B cell (primary cell): Measurements from ENCODE around the gene HTRA1. TPM values are rescaled to one million over a fixed set of nuclear protein-coding genes. Genes with fewer than 3 reads are reported as not detected.

Experiments
- ATAC-seq: fragments of 200-7000 bp; cut with Tn5 transposase; one replicate; pipeline ENCODE4 v1.10.0; 2021; ENCODE audit warnings: low read depth, mild to moderate bottlenecking, moderate number of reproducible peaks, moderate library complexity
- CTCF ChIA-PET: fragments of 350-600 bp; sonication (Branson Sonifier 250); formaldehyde crosslinking; loops from one replicate; lab custom pipeline; 2021; ENCODE audit warnings: antibody characterized with exemption, inconsistent platforms; lab: Charles Lee
- POLR2A ChIA-PET: fragments of 350-600 bp; sonication (Branson Sonifier 250); formaldehyde crosslinking; loops from one replicate; lab custom pipeline; 2021; ENCODE audit warnings: antibody characterized with exemption; lab: Charles Lee
- DNase-seq: peaks from one replicate; pipeline ENCODE4 v3.0.0; 2013
- H2AFZ ChIP-seq: 2 replicates; pipeline ENCODE4 v1.6.1; 2012; ENCODE audit warnings: mild to moderate bottlenecking, low read depth, low read length; ENCODE audit not compliant: insufficient read depth, poor library complexity, severe bottlenecking
- H3K27ac ChIP-seq, 2 donors: 1 replicate in 1 of 2; 2 replicates in 1 of 2; pipeline ENCODE4 v1.5.1; 2012 to 2013; ENCODE audit warnings: low read length in 2 of 2, mild to moderate bottlenecking in 2 of 2, moderate library complexity in 1 of 2
- H3K27me3 ChIP-seq, 4 experiments: fragments of 200-600 bp in 1 of 4; sonication (generic) in 1 of 4; replicated peaks in 1 of 4; 1 replicate in 2 of 4; 2 replicates in 2 of 4; pipeline versions ENCODE4 v1.6.1 to v1.7.0; 2013 to 2016; ENCODE audit warnings: low read length in 3 of 4, mild to moderate bottlenecking in 2 of 4, mixed read lengths in 1 of 4, moderate library complexity in 1 of 4; ENCODE audit not compliant: insufficient read depth in 4 of 4, control insufficient read depth in 3 of 4; ENCODE audit errors: control extremely low read depth in 1 of 4
- H3K36me3 ChIP-seq, 2 experiments: replicated peaks in 1 of 2; 1 replicate in 1 of 2; 2 replicates in 1 of 2; pipeline versions ENCODE4 v1.6.1 to v1.7.1; 2013; ENCODE audit warnings: low read length in 1 of 2; ENCODE audit not compliant: insufficient read depth in 2 of 2, control insufficient read depth in 1 of 2; ENCODE audit errors: control extremely low read depth in 1 of 2, extremely low read depth in 1 of 2
- H3K4me1 ChIP-seq, 2 donors: fragments of 200-600 bp in 1 of 2; sonication (generic) in 1 of 2; 1 replicate in 1 of 2; 2 replicates in 1 of 2; pipeline versions ENCODE4 v1.5.1 to v1.6.1; 2013 to 2017; ENCODE audit warnings: low read length in 2 of 2; ENCODE audit not compliant: control insufficient read depth in 2 of 2, insufficient read depth in 2 of 2
- H3K4me2 ChIP-seq: replicated peaks from 2 replicates; pipeline ENCODE3; 2012; ENCODE audit warnings: mild to moderate bottlenecking, low read depth, low read length; ENCODE audit not compliant: poor library complexity, severe bottlenecking
- H3K4me3 ChIP-seq, 5 experiments: fragments of 200-600 bp in 1 of 5; sonication (generic) in 1 of 5; 1 replicate in 3 of 5; 2 replicates in 2 of 5; pipeline versions ENCODE4 v1.5.1 to v1.7.0; 2011 to 2016; ENCODE audit warnings: low read length in 4 of 5, mild to moderate bottlenecking in 4 of 5, low read depth in 2 of 5, control low read depth in 1 of 5, moderate library complexity in 1 of 5; ENCODE audit not compliant: insufficient read depth in 1 of 5; ENCODE audit errors: control extremely low read depth in 1 of 5, extremely low read depth in 1 of 5
- H3K79me2 ChIP-seq: fragments of 200-600 bp; sonication (generic); one replicate; pipeline ENCODE4 v1.6.0; 2016; ENCODE audit warnings: low read length; ENCODE audit not compliant: control insufficient read depth, insufficient read depth
- H3K9ac ChIP-seq: fragments of 200-600 bp; sonication (generic); 2 replicates; pipeline ENCODE4 v1.6.1; 2017; ENCODE audit warnings: mild to moderate bottlenecking, low read length, moderate library complexity
- H3K9me3 ChIP-seq, 3 donors: one replicate each; pipeline versions ENCODE4 v1.6.1 to v1.7.1; 2013; ENCODE audit warnings: low read length in 2 of 3; ENCODE audit not compliant: control insufficient read depth in 2 of 3, insufficient read depth in 1 of 3; ENCODE audit errors: control extremely low read depth in 1 of 3
- H4K20me1 ChIP-seq: 2 replicates; pipeline ENCODE4 v1.6.0; 2012; ENCODE audit warnings: mild to moderate bottlenecking, low read length; ENCODE audit not compliant: insufficient read depth, control insufficient read depth, poor library complexity, severe bottlenecking
- H3K27ac Mint-ChIP-seq: one replicate; pipeline ENCODE4 v1.8.0; 2021; ENCODE audit warnings: mixed read lengths
- H3K27me3 Mint-ChIP-seq: one replicate; pipeline ENCODE4 v1.8.0; 2021; ENCODE audit warnings: mixed read lengths
- H3K4me1 Mint-ChIP-seq: one replicate; pipeline ENCODE4 v1.8.0; 2021; ENCODE audit warnings: mixed read lengths
- H3K4me3 Mint-ChIP-seq: one replicate; pipeline ENCODE4 v1.8.0; 2021; ENCODE audit warnings: mixed read lengths
- H3K9me3 Mint-ChIP-seq: one replicate; pipeline ENCODE4 v1.8.0; 2022; ENCODE audit warnings: mixed read lengths; ENCODE audit not compliant: insufficient read depth
- CTCF ChIP-seq: fragments of 200-600 bp; IDR thresholded peaks from one replicate; pipeline ENCODE4 v1.8.0; 2022; ENCODE audit warnings: antibody characterized with exemption, mild to moderate bottlenecking
- EZH2 ChIP-seq: IDR thresholded peaks from 2 replicates; pipeline ENCODE4 v1.6.1; 2012; ENCODE audit warnings: borderline replicate concordance, low read depth, mild to moderate bottlenecking, moderate library complexity, low read length; ENCODE audit not compliant: insufficient read depth, poor library complexity, severe bottlenecking
- WGBS: methylation state at CpG from one replicate; pipeline ENCODE4 v1.1.5; 2013; ENCODE audit warnings: missing lambda C conversion rate; ENCODE audit not compliant: insufficient coverage; 5-methylcytosine and 5-hydroxymethylcytosine counted together
- intact Hi-C: fragments of 100-400 bp; cut with micrococcal nuclease; formaldehyde crosslinking; loops from one replicate; pipeline ENCODE4 v1.10.0; 2022
- polyA plus RNA-seq: library from polyadenylated mRNA; depleted of rRNA; stranded (reverse); fragments of >200 nt; gene quantifications from 2 replicates; pipeline ENCODE4 v1.2.3, GENCODE V29; 2012
- total RNA-seq, 2 donors: library from RNA; stranded (reverse); fragments of 120-200 nt in 1 of 2; gene quantifications; 1 replicate in 1 of 2; 2 replicates in 1 of 2; pipeline versions ENCODE4 v1.2.3 to v1.2.4, GENCODE V29; 2013 to 2022

HTRA1 gene
- total and polyA plus RNA-seq, 2 donors (not counting 1 experiment from before 2014, with no cell fraction given), result not detected

DNA sequence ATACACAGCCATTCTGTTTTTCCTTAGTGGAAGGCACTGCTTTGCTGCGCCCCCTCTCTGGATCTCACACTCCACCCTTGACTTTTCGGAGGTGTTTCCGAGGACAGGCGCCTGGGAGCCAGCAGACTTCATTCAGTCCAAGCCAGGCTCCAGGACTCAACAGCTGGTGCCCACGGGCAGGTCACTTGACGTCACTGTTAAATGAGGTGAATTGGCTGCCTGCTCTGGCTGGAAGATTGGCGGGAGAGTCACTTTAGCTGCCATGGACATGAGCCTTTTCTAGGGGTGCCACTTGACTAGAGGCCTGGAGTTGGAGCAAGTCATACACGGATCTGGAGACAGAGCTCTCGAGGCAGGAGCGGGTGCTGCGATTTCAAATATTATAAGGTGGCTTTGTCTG is 3.2 kb downstream of the HTRA1 start:
- intact Hi-C loops, result no loop called here
- peaks cover 51% of the 10 kb centered on the region for H3K27me3 Mint-ChIP-seq
- 94% methylated on average over 11 of the region's 11 CpGs for WGBS

More for the DNA sequence above, 3.2 kb downstream of the HTRA1 start:
- Histone ChIP-seq H3K4me3 (no peak overlapping the region), H3K27ac (no peak overlapping the region), H3K4me1 (peaks cover 5 to 21% of the 10 kb centered on the region in 2 donors), H2AFZ (no peak overlapping the region), H4K20me1 (no peaks in the 10 kb centered on the region), H3K79me2 (no peaks in the 10 kb centered on the region), H3K36me3 (no peaks in the 10 kb centered on the region), H3K27me3 (peaks cover 0 to 33% (median 15%) of the 10 kb centered on the region in 4 experiments), H3K9me3 (no peaks in the 10 kb centered on the region), H3K9ac (no peak overlapping the region), H3K4me2 (no peak overlapping the region)
- no peaks in the 10 kb centered on the region for H3K9me3 Mint-ChIP-seq
- CTCF ChIA-PET, result no interaction called here
- peaks cover 15% of the 10 kb centered on the region for H3K4me1 Mint-ChIP-seq
- DNase-seq (no peak), ATAC-seq (no peak)
- H3K4me3 Mint-ChIP-seq, result no peak overlapping the region
- TF ChIP-seq EZH2 (no peak), CTCF (no peak)
- POLR2A ChIA-PET, result no interaction called here
- H3K27ac Mint-ChIP-seq, result no peak overlapping the region
